ENCODE measurements around the gene SECTM1. TPM values are rescaled to one million over a fixed set of nuclear protein-coding genes. Genes with fewer than 3 reads are reported as not detected.

SECTM1 gene
- total RNA-seq, 1 experiment from 2014 or later, result 25.9 TPM

GRCh38 chr17:82325286-82326180 lies 8.0 kb downstream of the SECTM1 start:
- H3K9me3 ChIP-seq, result no peaks in the 10 kb centered on the region
- H3K4me3 ChIP-seq, result no peak overlapping the region
- H3K36me3 ChIP-seq, result no peaks in the 10 kb centered on the region
- DNase-seq, result no peak
- no peaks in the 10 kb centered on the region; the same call in 1 of the 2 replicates for H3K27me3 ChIP-seq

DNA sequence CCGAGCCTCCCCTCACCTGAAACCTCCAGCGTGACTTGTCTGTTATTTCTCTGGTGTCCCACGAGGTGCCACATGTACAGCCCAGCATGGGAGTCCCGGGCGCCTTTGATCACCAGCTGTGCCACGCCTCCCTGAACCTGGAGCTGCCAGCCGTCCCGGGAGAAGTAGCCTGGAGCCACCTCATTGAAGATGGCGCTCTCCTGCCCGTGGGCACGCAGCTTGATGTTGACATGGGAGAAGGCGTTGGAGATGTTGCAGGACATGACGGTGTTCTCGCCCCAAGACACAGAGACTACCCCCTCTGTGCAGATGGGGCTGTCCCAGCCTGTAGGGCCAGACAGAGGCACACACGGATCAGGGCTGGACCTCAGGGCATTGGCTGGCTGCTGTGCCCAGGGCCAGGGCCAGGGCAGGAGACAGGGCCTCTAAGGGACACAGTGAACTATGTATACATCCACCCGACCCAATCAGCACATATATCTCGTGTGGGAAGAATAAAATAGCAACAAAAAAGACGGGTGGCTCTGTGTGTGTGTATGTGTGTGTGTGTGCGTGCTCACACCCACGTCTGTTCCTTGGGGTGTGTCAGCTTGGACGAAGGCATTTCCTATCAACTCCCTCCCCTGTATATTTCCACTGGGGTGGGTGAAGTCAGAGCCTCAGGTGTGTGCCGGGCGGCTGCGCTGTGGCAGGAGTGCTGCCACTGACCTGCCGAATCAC lies 8.8 kb downstream of the SECTM1 start:
- no peak overlapping the region for H3K4me3 ChIP-seq
- no peaks in the 10 kb centered on the region; the same call in 1 of the 2 replicates for H3K27me3 ChIP-seq
- no peak for DNase-seq
- H3K36me3 ChIP-seq, result no peaks in the 10 kb centered on the region
- H3K9me3 ChIP-seq, result no peaks in the 10 kb centered on the region

DNA sequence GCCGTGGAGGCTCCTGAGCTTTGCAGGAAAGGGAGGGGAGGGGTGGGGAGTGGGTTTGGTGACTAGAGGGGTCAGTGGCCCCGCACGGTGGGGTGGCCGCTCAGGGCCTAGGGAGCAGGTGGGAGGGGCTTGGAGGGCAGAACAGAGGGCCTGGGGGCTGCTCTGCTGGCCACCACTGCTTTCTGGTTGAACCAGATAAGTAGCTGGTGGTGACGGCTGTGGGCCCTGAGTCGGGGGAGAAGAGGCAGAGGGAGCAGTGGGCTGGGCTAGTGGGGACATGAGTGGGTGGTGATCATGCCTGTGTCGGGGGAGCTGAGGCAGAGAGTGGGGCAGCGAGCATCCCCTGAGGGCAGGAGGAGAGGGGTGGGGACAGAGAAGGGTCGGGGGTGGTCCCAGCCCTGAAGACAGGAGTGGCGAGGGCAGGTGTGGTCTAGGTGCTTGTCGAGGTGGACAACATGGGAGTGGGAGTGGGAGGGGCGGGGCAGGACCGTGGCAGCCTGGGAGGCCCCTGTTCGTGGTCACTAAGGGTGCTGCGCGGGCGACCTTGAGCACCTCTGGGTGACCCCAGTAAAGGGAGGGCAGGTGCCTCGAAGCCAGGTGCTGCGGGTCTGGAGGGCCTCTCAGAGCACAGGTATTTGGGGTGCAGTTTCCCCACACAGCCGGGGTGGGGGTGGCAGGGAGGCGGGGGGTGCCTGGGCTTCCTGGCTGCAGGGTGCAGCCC lies 9.9 kb downstream of the SECTM1 start:
- no peaks in the 10 kb centered on the region for H3K36me3 ChIP-seq
- no peaks in the 10 kb centered on the region for H3K9me3 ChIP-seq
- no peak overlapping the region for H3K4me3 ChIP-seq
- H3K27me3 ChIP-seq, result no peaks in the 10 kb centered on the region; the same call in 1 of the 2 replicates
- no peak for DNase-seq

GRCh38 chr17:82322526-82323453 lies 10.8 kb downstream of the SECTM1 start:
- no peaks in the 10 kb centered on the region for H3K9me3 ChIP-seq
- DNase-seq, result no peak
- H3K27me3 ChIP-seq, result no peaks in the 10 kb centered on the region; the same call in 1 of the 2 replicates
- H3K36me3 ChIP-seq, result no peaks in the 10 kb centered on the region
- H3K4me3 ChIP-seq, result no peak overlapping the region

DNA sequence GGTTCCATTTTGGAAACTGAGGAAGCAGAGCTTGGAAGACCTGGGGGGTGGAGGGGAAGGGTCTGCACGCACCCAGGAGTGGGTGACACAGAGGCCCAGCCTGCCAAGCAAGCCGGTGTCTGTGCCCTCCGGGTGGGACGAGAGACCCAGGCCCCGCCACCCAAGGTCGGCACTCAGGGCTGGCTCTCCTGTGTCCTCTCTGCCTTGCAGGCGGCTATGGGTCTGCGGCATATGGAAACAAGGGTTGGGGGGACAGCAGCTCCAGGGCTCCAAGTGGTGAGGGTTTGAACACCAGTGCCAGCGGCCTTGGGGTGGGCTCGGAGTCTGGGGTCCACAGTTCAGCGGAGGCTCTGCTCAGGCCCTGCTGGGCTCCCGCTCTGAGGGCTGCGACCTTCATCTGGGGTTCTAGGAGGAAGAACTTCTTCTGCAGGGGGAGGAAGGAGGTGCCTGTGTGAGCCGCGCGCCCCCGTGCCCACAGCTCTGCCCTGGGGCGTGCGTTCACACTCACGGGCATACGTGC lies 11.6 kb downstream of the SECTM1 start:
- Histone ChIP-seq H3K36me3 (no peaks in the 10 kb centered on the region), H3K4me3 (no peak overlapping the region), H3K27me3 (no peaks in the 10 kb centered on the region; the same call in 1 of the 2 replicates), H3K9me3 (no peaks in the 10 kb centered on the region)
- DNase-seq, result no peak

GRCh38 chr17:82320956-82321927 lies 12.3 kb downstream of the SECTM1 start:
- H3K36me3 ChIP-seq, result no peaks in the 10 kb centered on the region
- peak; percentile 26 for DNase-seq

DNA sequence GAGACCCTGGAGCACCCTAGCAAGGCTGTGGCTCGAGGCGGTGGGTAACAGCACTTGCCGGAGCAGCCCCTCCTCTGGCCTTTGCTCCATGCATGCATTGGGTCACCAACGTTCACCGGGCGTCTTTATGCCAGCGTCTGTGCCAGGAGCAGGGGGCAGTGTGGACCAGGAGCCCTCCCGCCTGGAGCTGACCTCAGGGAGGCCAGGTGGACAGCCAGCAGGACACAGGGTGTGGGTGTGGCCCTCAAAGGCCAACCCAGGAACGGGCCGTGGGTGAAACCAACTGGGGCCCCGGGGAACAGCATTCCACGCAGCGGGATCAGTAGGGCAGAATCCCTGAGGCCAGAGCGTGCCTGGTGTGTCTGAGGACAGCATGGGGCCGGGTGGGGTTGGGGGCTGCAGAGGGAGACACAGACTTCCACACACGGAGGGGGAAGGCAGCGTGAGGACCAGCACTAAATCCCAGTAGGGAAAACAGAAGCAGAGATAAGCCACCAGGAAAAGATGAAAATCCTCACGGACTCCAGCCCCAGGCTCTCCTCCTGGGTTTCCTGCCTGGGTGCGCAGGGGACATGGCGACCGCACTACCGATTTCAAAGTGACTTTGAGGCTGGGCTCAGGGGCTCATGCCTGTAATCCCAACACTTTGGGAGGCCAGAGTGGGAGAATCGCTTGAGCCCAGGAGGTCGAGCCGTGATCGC lies 13.3 kb downstream of the SECTM1 start:
- Histone ChIP-seq H3K4me3 (no peak overlapping the region), H3K36me3 (no peaks in the 10 kb centered on the region), H3K9me3 (no peaks in the 10 kb centered on the region), H3K27me3 (no peaks in the 10 kb centered on the region; the same call in 1 of the 2 replicates)
- no peak for DNase-seq

More at GRCh38 chr17:82320956-82321927, 12.3 kb downstream of the SECTM1 start:
- no peaks in the 10 kb centered on the region; the same call in 1 of the 2 replicates for H3K27me3 ChIP-seq
- no peaks in the 10 kb centered on the region for H3K9me3 ChIP-seq
- no peak overlapping the region for H3K4me3 ChIP-seq

DNA sequence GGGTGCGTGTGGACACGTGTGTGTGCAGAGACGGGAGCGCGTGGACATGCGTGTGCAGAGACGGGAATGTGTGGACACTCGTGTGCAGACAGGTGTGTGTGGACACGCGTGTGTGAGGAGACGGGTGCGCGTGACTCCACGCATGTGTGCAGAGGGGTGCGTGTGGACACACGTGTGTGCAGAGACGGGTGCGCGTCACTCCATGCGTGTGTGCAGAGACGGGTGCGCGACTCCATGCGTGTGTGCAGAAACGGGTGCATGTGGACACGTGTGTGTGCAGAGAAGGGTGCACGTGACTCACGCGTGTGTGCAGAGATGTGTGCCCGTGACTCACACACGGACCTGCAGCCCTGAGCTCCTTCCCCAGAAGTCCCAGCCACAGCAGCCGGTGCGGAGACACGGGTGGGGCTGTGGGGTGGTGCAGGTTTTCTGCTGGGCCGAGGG lies 13.9 kb downstream of the SECTM1 start:
- no peaks in the 10 kb centered on the region for H3K9me3 ChIP-seq
- no peaks in the 10 kb centered on the region for H3K36me3 ChIP-seq
- H3K4me3 ChIP-seq, result no peak overlapping the region
- no peak for DNase-seq
- H3K27me3 ChIP-seq, result no peaks in the 10 kb centered on the region; the same call in 1 of the 2 replicates

DNA sequence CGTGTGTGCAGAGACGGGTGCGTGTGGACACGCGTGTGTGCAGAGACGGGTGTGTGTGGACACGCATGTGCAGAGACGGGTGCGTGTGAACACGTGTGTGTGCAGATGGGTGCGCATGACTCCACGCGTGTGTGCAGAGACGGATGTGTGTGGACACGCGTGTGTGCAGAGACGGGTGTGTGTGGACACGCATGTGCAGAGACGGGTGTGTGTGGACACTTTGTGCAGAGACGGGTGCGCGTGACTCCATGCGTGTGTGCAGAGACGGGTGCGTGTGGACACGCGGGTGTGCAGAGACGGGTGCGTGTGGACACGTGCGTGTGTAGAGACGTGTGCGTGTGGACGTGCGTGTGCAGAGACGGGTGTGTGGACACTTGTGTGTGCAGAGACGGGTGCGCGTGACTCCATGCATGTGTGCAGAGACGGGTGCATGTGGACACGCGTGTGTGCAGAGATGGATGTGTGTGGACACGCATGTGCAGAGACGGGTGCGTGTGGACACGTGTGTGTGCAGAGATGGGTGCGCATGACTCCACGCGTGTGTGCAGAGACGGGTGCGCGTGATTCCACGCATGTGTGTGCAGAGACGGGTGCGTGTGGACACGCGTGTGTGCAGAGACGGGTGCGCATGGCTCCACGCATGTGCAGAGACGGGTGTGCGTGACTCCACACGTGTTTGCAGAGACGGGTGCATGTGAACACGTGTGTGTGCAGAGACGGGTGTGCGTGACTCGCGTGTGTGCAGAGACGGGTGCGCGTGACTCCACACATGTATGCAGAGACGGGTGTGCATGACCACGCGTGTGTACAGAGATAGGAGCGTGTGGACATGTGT lies 14.6 kb downstream of the SECTM1 start:
- Histone ChIP-seq H3K4me3 (no peak overlapping the region), H3K9me3 (no peaks in the 10 kb centered on the region), H3K27me3 (no peaks in the 10 kb centered on the region; the same call in 1 of the 2 replicates), H3K36me3 (no peaks in the 10 kb centered on the region)
- no peak for DNase-seq

- DNase-seq, result no peak
- H3K36me3 ChIP-seq, result no peaks in the 10 kb centered on the region
- no peaks in the 10 kb centered on the region for H3K9me3 ChIP-seq
- no peak overlapping the region for H3K4me3 ChIP-seq
- H3K27me3 ChIP-seq, result no peaks in the 10 kb centered on the region; the same call in 1 of the 2 replicates
Measured at GRCh38 chr17:82318169-82318498, 15.4 kb downstream of the SECTM1 start.

DNA sequence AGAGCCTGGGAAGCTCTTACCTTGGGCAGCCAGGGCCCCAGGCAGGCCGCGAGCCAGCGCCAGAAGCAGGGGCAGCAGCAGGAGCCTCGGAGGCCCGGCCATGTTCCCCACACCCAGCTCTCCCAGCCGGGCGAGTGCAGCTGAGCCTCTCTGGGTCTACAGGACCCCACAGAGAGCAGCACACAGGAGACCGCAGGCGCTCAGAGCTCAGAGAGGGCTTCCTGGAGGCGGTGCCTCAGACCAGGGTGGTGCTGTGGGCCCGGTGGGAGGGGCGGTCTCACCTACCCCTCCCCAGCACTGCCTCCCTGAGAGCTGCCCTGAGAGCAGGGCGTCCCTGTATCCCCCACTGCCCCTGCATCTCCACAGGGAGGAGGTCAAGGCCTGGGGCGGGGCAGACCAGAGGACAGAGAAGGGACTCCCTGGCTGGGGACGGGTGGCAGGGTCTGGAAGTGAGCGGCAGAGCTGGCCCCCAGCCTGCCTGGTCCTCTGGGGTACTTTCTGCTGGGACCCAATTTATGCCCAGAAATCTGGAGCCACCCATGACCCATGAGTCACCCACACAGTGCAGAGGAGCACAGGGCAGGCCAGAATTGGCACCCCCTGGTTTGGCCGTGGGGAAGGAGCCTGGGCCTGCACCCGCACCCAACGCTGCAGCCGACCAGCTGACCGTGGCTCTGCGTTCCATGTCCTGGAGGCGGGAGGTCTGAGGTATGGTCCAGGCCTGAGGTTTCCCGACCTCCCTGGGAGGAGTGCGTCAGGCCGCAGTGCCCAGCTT lies 16.0 kb downstream of the SECTM1 start, which contains the start of gene CD7:
CD7 (minus strand) TSS at position 215 of the 775 bp plus-strand sequence; CDS start at position 102, 113 bp downstream.
- no peak for DNase-seq
- no peaks in the 10 kb centered on the region for H3K36me3 ChIP-seq
- no peaks in the 10 kb centered on the region for H3K9me3 ChIP-seq
- H3K27me3 ChIP-seq, result no peaks in the 10 kb centered on the region; the same call in 1 of the 2 replicates
- H3K4me3 ChIP-seq, result no peak within 1 kb of the TSS

GRCh38 chr17:82316651-82317393 lies 16.7 kb downstream of the SECTM1 start:
- DNase-seq, result no peak
- H3K36me3 ChIP-seq, result no peaks in the 10 kb centered on the region
- H3K27me3 ChIP-seq, result no peaks in the 10 kb centered on the region; the same call in 1 of the 2 replicates
- H3K9me3 ChIP-seq, result no peaks in the 10 kb centered on the region
- no peak overlapping the region for H3K4me3 ChIP-seq
